NCI-H446 (cell line): ENCODE measurements around the gene VPS13A.

Experiments
- DNase-seq, 2 experiments: peaks; one replicate each; lab custom pipeline; 2025; lab: John Stamatoyannopoulos, UW

The VPS13A gene

GRCh38 chr9:77177143-77177893, at the start of gene VPS13A:
TSS of gene VPS13A (plus strand) at chr9:77177534. CDS start at chr9:77177705, 171 bp downstream.
- DNase-seq, result peak; percentile 67 to 93

GRCh38 chr9:77128125-77128789, 49.1 kb upstream of the VPS13A start:
- DNase-seq, result no peak

- no peak for DNase-seq
Measured at GRCh38 chr9:77131399-77131798, 45.9 kb upstream of the VPS13A start.

GRCh38 chr9:77133011-77133410, 44.3 kb upstream of the VPS13A start:
- DNase-seq, result no peak

GRCh38 chr9:77142366-77142765, 35.0 kb upstream of the VPS13A start:
- DNase-seq, result no peak

GRCh38 chr9:77149879-77150278, 27.5 kb upstream of the VPS13A start:
- no peak for DNase-seq

GRCh38 chr9:77152289-77152688, 25.0 kb upstream of the VPS13A start:
- DNase-seq, result no peak

- DNase-seq, result no peak
Measured at GRCh38 chr9:77156646-77157371, 20.5 kb upstream of the VPS13A start.

GRCh38 chr9:77158772-77159513, 18.4 kb upstream of the VPS13A start:
- DNase-seq, result no peak

- no peak for DNase-seq
Measured at GRCh38 chr9:77161191-77161590, 16.1 kb upstream of the VPS13A start.

GRCh38 chr9:77161966-77162365, 15.4 kb upstream of the VPS13A start:
- no peak for DNase-seq

GRCh38 chr9:77162366-77162765, 15.0 kb upstream of the VPS13A start:
- no peak for DNase-seq

GRCh38 chr9:77163884-77164283, 13.4 kb upstream of the VPS13A start:
- no peak for DNase-seq

- DNase-seq, result peak in 1 of 2 experiments; percentile 3
Measured at GRCh38 chr9:77166193-77166592, 11.1 kb upstream of the VPS13A start.

GRCh38 chr9:77170991-77171699, 6.2 kb upstream of the VPS13A start:
- no peak for DNase-seq

- no peak for DNase-seq
Measured at GRCh38 chr9:77175151-77175550, 2.2 kb upstream of the VPS13A start.

- DNase-seq, result no peak
Measured at GRCh38 chr9:77176106-77176505, 1.2 kb upstream of the VPS13A start.

- no peak for DNase-seq
Measured at GRCh38 chr9:77176686-77177142, 620 bp upstream of the VPS13A start.

- DNase-seq, result no peak
Measured at GRCh38 chr9:77177894-77178794, 810 bp downstream of the VPS13A start.

- DNase-seq, result no peak
Measured at GRCh38 chr9:77180056-77180455, 2.7 kb downstream of the VPS13A start.
